ENCODE results near the gene DNAI2. TPM values are rescaled to one million over a fixed set of nuclear protein-coding genes. Genes with fewer than 3 reads are reported as not detected.
"Not testable (repeated sequence)": the region's sequence is repeated elsewhere in the genome, so short reads cannot be mapped to it uniquely, and the experiment has no call there.

The DNAI2 gene
- total RNA-seq, 1 experiment from 2014 or later: not detected

GRCh38 chr17:74281799-74282198, 7.8 kb downstream of the DNAI2 start:
- H3K4me1 ChIP-seq (ENCODE audit: insufficient read depth, low read length): peaks cover 13% of the 10 kb centered on the region
- ATAC-seq (no peak), DNase-seq (no peak)
- BruUV-seq (replicated peaks): no TSS peak
- no peaks in the 10 kb centered on the region for H3K9me3 ChIP-seq (ENCODE audit: low read length)
- H3K27ac ChIP-seq (ENCODE audit: low read length): peak overlapping the region; percentile 71; the same call in 1 of the 2 replicates
- H3K9ac ChIP-seq (ENCODE audit: low read length): no peak overlapping the region
- no peaks in the 10 kb centered on the region for H4K20me1 ChIP-seq (ENCODE audit: low read length)
- H2AFZ ChIP-seq (ENCODE audit: low read length): no peak overlapping the region
- H3K79me2 ChIP-seq (ENCODE audit: low read length): no peaks in the 10 kb centered on the region
- H3K4me3 ChIP-seq (ENCODE audit: low read length): no peak overlapping the region
- no peaks in the 10 kb centered on the region for H3K27me3 ChIP-seq (ENCODE audit: low read length)
- intact Hi-C loops (cut with micrococcal nuclease): loop anchor here (5.0 kb wide), 1 partner anchor 69 kb away; the partner anchor contains the start of gene TTYH2
- no peaks in the 10 kb centered on the region for H3F3A ChIP-seq (ENCODE audit: low read length, unreplicated experiment)
- TF ChIP-seq EZH2phosphoT487 (IDR thresholded peaks at IDR 0.05; ENCODE audit: borderline replicate concordance, low read length): no peak
- TF ChIP-seq EZH2 (IDR thresholded peaks at IDR 0.05; ENCODE audit: low read length, unreplicated experiment): no peak
- TF ChIP-seq CTCF (conservative IDR thresholded peaks at IDR 0.05; ENCODE audit: low read depth, low read length): no peak
- no peaks in the 10 kb centered on the region for H3K9me2 ChIP-seq (replicated peaks; ENCODE audit: low read length)
- no peak overlapping the region for H3K4me2 ChIP-seq (ENCODE audit: low read length)
- POLR2A ChIA-PET (ENCODE audit: unreplicated experiment): no interaction called here
- no peaks in the 10 kb centered on the region for H3K36me3 ChIP-seq (ENCODE audit: low read depth, low read length)
- CTCF ChIA-PET: interaction anchor here (0.8 kb wide), 1 partner anchor 69 kb away, joined by 7 read pairs; no protein-coding TSS in a partner anchor

GRCh38 chr17:74282274-74282586, 8.2 kb downstream of the DNAI2 start:
- Histone ChIP-seq H3K4me1 (ENCODE audit: insufficient read depth, low read length) (peaks cover 13% of the 10 kb centered on the region), H2AFZ (ENCODE audit: low read length) (0 out of 2 replicates have a peak overlapping the region, but pooled peaks have one; percentile 12), H3K27ac (ENCODE audit: low read length) (peak overlapping the region; percentile 71), H3K4me2 (ENCODE audit: low read length) (peak overlapping the region; percentile 50), H3K9ac (ENCODE audit: low read length) (peak overlapping the region; percentile 13; the same call in 1 of the 2 replicates)
- H3K36me3 ChIP-seq (ENCODE audit: low read depth, low read length); ATAC-seq; H3K9me2 ChIP-seq (replicated peaks; ENCODE audit: low read length); H3K9me3 ChIP-seq (ENCODE audit: low read length); H3K4me3 ChIP-seq (ENCODE audit: low read length); BruUV-seq (replicated peaks); DNase-seq; H3K27me3 ChIP-seq (ENCODE audit: low read length); H3F3A ChIP-seq (ENCODE audit: low read length, unreplicated experiment); H4K20me1 ChIP-seq (ENCODE audit: low read length); H3K79me2 ChIP-seq (ENCODE audit: low read length): not testable (repeated sequence)
- intact Hi-C loops (cut with micrococcal nuclease): loop anchor here (5.0 kb wide), 1 partner anchor 70 kb away; the partner anchor contains the start of gene TTYH2
- ChIA-PET CTCF (interaction anchor here (0.8 kb wide), 1 partner anchor 69 kb away, joined by 7 read pairs; no protein-coding TSS in a partner anchor), POLR2A (ENCODE audit: unreplicated experiment) (interaction anchor here (0.7 kb wide), 1 partner anchor 1053 kb away, joined by 9 read pairs; no protein-coding TSS in a partner anchor)

- Histone ChIP-seq H2AFZ (ENCODE audit: low read length) (peak overlapping the region; percentile 12; the same call in 1 of the 2 replicates), H3K9ac (ENCODE audit: low read length) (peak overlapping the region; percentile 13; the same call in 1 of the 2 replicates), H3K36me3 (ENCODE audit: low read depth, low read length) (no peaks in the 10 kb centered on the region), H3K27me3 (ENCODE audit: low read length) (no peaks in the 10 kb centered on the region), H3K4me2 (ENCODE audit: low read length) (peak overlapping the region; percentile 50), H4K20me1 (ENCODE audit: low read length) (no peaks in the 10 kb centered on the region), H3K79me2 (ENCODE audit: low read length) (no peaks in the 10 kb centered on the region), H3K4me1 (ENCODE audit: insufficient read depth, low read length) (peaks cover 13% of the 10 kb centered on the region), H3K27ac (ENCODE audit: low read length) (peak overlapping the region; percentile 71), H3K9me3 (ENCODE audit: low read length) (no peaks in the 10 kb centered on the region), H3K4me3 (ENCODE audit: low read length) (no peak overlapping the region), H3K9me2 (replicated peaks; ENCODE audit: low read length) (no peaks in the 10 kb centered on the region), H3F3A (ENCODE audit: low read length, unreplicated experiment) (no peaks in the 10 kb centered on the region)
- intact Hi-C loops (cut with micrococcal nuclease): loop anchor here (5.0 kb wide), 1 partner anchor 70 kb away; the partner anchor contains the start of gene TTYH2
- CTCF ChIA-PET: interaction anchor here (0.8 kb wide), 1 partner anchor 70 kb away, joined by 7 read pairs; no protein-coding TSS in a partner anchor
- TF ChIP-seq EZH2phosphoT487 (IDR thresholded peaks at IDR 0.05; ENCODE audit: borderline replicate concordance, low read length) (no peak), EZH2 (IDR thresholded peaks at IDR 0.05; ENCODE audit: low read length, unreplicated experiment) (no peak), CTCF (conservative IDR thresholded peaks at IDR 0.05; ENCODE audit: low read depth, low read length) (no peak)
- ATAC-seq (peak; percentile 85), DNase-seq (peak; percentile 77)
- POLR2A ChIA-PET (ENCODE audit: unreplicated experiment): interaction anchor here (0.5 to 0.7 kb wide), 2 partner anchors 972 to 1054 kb away, joined by 3 to 9 read pairs; no protein-coding TSS in a partner anchor
- no TSS peak for BruUV-seq (replicated peaks)
Measured at GRCh38 chr17:74282587-74283370, 8.7 kb downstream of the DNAI2 start.
